OCI-LY7 (cell line): Measurements from ENCODE around the gene EIF4B. TPM values are rescaled to one million over a fixed set of nuclear protein-coding genes. Genes with fewer than 3 reads are reported as not detected.

Experiments
- BruUV-seq: library from RNA; stranded (reverse); fragments of 400-500 nt; replicated peaks from 2 replicates; lab custom pipeline; 2021; lab: Mats Ljungman, UMichigan
- CTCF ChIA-PET: fragments of 300-600 bp; sonication (Branson Sonifier 250); formaldehyde crosslinking; loops from one replicate; lab custom pipeline; 2022; ENCODE audit warnings: antibody characterized with exemption; ENCODE audit not compliant: unreplicated experiment; lab: Charles Lee
- POLR2A ChIA-PET: fragments of 300-600 bp; sonication (Branson Sonifier 250); formaldehyde crosslinking; loops from one replicate; lab custom pipeline; 2022; ENCODE audit warnings: antibody characterized with exemption; lab: Charles Lee
- DNase-seq: peaks from one replicate; pipeline ENCODE4 v3.0.0-alpha.2; 2015; ENCODE audit warnings: low spot score
- H2AFZ ChIP-seq: fragments of 200-600 bp; sonication (generic), shearing (Covaris generic); 2 replicates; pipeline ENCODE4 v1.6.1; 2014; ENCODE audit warnings: mild to moderate bottlenecking, antibody characterized with exemption, low read length, moderate library complexity
- H3K27ac ChIP-seq: fragments of 200-600 bp; sonication (generic); 2 replicates; pipeline ENCODE4 v1.5.1; 2014; ENCODE audit warnings: mixed run types, low read depth, mild to moderate bottlenecking, moderate library complexity, low read length, inconsistent platforms; ENCODE audit not compliant: poor library complexity, severe bottlenecking
- H3K36me3 ChIP-seq: fragments of 200-600 bp; sonication (generic); 2 replicates; pipeline ENCODE4 v1.6.1; 2014; ENCODE audit warnings: mild to moderate bottlenecking, antibody characterized with exemption, low read length, moderate library complexity, mixed read lengths; ENCODE audit not compliant: insufficient read depth
- H3K4me1 ChIP-seq: fragments of 200-600 bp; sonication (generic); 2 replicates; pipeline ENCODE4 v1.5.1; 2014; ENCODE audit warnings: mild to moderate bottlenecking, low read length; ENCODE audit not compliant: insufficient read depth, poor library complexity, severe bottlenecking
- H3K4me2 ChIP-seq: fragments of 200-600 bp; sonication (generic); 2 replicates; pipeline ENCODE4 v1.6.1; 2014; ENCODE audit warnings: mild to moderate bottlenecking, low read length
- H3K4me3 ChIP-seq: fragments of 200-600 bp; sonication (generic); 2 replicates; pipeline ENCODE4 v1.5.1; 2014; ENCODE audit warnings: mild to moderate bottlenecking, low read depth, low read length; ENCODE audit not compliant: poor library complexity, severe bottlenecking
- H3K79me2 ChIP-seq: fragments of 200-600 bp; sonication (generic); 2 replicates; pipeline ENCODE4 v1.6.1; 2016; ENCODE audit warnings: low read depth, mild to moderate bottlenecking, low read length, moderate library complexity, mixed read lengths; ENCODE audit not compliant: insufficient read depth
- H3K9me2 ChIP-seq: fragments of 200-600 bp; sonication (generic); 2 replicates; pipeline ENCODE4 v1.6.1; 2016; ENCODE audit warnings: mild to moderate bottlenecking, low read length, mixed read lengths; ENCODE audit not compliant: insufficient read depth
- H3K9me3 ChIP-seq: fragments of 200-600 bp; sonication (generic); 2 replicates; pipeline ENCODE4 v1.6.1; 2014; ENCODE audit warnings: mild to moderate bottlenecking, mixed run types, low read length, mixed read lengths
- H4K20me1 ChIP-seq: fragments of 200-600 bp; sonication (generic); 2 replicates; pipeline ENCODE4 v1.6.1; 2014; ENCODE audit warnings: mild to moderate bottlenecking, antibody characterized with exemption, low read length, moderate library complexity, mixed read lengths; ENCODE audit not compliant: insufficient read depth
- EZH2phosphoT487 ChIP-seq: fragments of 200-600 bp; sonication (generic); IDR thresholded peaks from 2 replicates; pipeline ENCODE4 v1.6.1; 2018; ENCODE audit warnings: low read depth, borderline replicate concordance, mild to moderate bottlenecking, mixed run types, antibody characterized with exemption, low read length, moderate library complexity, mixed read lengths
- intact Hi-C: fragments of 100-400 bp; cut with micrococcal nuclease; formaldehyde crosslinking; loops from one replicate; pipeline ENCODE4 v1.10.0; 2022; ENCODE audit not compliant: unreplicated experiment
- total RNA-seq, 2 experiments: library from RNA; depleted of rRNA in 1 of 2; stranded (reverse); fragments of >200 nt in 1 of 2; shearing (Covaris generic) in 1 of 2; gene quantifications; 2 replicates each; pipeline ENCODE4 v1.2.3, GENCODE V29; 2014 to 2022
- TF ChIP-seq, protein P1 (sequence below): fragments of 200-600 bp; sonication (generic); conservative IDR thresholded peaks from 2 replicates; pipeline ENCODE4 v1.5.1; 2014; ENCODE audit warnings: mild to moderate bottlenecking, antibody characterized with exemption, low read length, moderate library complexity, mixed read lengths

Gene EIF4B
- total RNA-seq, 2 experiments from 2014 or later = 645 to 745 TPM

DNA sequence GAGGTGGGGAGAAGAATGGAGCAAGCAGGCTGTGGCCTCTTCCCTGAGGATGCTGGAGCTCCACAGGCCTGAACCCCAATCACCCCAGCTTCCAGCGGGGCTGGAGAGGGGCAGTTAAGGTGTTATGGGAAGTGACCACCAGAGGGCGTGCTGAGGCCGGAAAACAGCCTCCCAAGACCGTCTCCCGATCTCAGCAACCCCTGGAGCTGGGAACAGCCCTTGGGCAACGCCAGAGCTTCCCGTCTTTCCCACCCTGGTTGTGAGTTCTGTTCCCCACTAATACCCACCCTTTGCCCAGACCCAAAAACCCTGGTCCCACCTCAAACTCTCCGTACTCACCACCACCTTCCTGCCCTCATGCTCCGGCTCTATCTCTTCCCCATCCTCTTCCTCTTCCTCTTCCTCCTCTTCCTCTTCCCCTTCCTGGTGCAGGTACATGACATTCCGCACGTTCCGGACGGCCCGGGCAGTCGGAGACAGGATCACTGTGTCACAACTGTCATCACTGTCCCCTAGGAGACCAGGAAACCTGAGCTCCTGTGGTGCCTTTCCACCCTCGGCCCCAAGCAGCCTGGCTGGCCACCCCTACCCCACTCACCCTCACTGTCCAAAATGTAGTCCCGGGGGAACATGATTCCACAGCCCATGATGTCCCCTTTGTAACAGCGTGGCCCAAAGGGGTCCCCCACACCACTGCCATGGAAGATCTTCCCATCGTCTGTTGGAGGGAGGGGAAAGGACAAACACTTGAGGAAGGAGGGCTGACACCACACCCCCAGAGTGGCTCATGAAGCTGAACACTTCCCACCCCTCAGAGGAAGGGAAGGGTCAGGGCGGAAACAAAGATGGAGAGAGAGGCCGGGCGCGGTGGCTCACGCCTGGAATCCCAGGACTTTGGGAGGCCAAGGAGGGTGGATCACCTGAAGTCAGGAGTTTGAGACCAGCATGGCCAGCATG lies 60.0 kb downstream of the EIF4B start:
- intact Hi-C loops = loop anchor here (1.0 kb wide), 1 partner anchor 33 kb away; no protein-coding TSS in a partner anchor
- Histone ChIP-seq H4K20me1 (no peaks in the 10 kb centered on the region), H3K9me2 (no peaks in the 10 kb centered on the region), H3K4me2 (no peak overlapping the region), H3K9me3 (no peaks in the 10 kb centered on the region), H3K27ac (no peak overlapping the region), H3K79me2 (no peaks in the 10 kb centered on the region), H3K36me3 (peaks cover 17% of the 10 kb centered on the region; the same call in 1 of the 2 replicates), H2AFZ (no peak overlapping the region), H3K4me1 (no peaks in the 10 kb centered on the region), H3K4me3 (no peak overlapping the region)
- BruUV-seq = no TSS peak
- TF ChIP-seq, protein P1, sequence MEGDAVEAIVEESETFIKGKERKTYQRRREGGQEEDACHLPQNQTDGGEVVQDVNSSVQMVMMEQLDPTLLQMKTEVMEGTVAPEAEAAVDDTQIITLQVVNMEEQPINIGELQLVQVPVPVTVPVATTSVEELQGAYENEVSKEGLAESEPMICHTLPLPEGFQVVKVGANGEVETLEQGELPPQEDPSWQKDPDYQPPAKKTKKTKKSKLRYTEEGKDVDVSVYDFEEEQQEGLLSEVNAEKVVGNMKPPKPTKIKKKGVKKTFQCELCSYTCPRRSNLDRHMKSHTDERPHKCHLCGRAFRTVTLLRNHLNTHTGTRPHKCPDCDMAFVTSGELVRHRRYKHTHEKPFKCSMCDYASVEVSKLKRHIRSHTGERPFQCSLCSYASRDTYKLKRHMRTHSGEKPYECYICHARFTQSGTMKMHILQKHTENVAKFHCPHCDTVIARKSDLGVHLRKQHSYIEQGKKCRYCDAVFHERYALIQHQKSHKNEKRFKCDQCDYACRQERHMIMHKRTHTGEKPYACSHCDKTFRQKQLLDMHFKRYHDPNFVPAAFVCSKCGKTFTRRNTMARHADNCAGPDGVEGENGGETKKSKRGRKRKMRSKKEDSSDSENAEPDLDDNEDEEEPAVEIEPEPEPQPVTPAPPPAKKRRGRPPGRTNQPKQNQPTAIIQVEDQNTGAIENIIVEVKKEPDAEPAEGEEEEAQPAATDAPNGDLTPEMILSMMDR = peak; percentile 93
- TF ChIP-seq EZH2phosphoT487 = no peak
- DNase-seq = peak; percentile 63
- POLR2A ChIA-PET = interaction anchor here (0.6 to 2.9 kb wide), 6 partner anchors 14 to 52 kb away, joined by 3 to 12 read pairs (median 3); partner anchors contain the start of genes SOAT2 and SPRYD3
- CTCF ChIA-PET = interaction anchor here (0.6 to 2.1 kb wide), 8 partner anchors 9 to 134 kb away, joined by 3 to 13 read pairs (median 6); partner anchors contain the start of genes IGFBP6 and SPRYD3

DNA sequence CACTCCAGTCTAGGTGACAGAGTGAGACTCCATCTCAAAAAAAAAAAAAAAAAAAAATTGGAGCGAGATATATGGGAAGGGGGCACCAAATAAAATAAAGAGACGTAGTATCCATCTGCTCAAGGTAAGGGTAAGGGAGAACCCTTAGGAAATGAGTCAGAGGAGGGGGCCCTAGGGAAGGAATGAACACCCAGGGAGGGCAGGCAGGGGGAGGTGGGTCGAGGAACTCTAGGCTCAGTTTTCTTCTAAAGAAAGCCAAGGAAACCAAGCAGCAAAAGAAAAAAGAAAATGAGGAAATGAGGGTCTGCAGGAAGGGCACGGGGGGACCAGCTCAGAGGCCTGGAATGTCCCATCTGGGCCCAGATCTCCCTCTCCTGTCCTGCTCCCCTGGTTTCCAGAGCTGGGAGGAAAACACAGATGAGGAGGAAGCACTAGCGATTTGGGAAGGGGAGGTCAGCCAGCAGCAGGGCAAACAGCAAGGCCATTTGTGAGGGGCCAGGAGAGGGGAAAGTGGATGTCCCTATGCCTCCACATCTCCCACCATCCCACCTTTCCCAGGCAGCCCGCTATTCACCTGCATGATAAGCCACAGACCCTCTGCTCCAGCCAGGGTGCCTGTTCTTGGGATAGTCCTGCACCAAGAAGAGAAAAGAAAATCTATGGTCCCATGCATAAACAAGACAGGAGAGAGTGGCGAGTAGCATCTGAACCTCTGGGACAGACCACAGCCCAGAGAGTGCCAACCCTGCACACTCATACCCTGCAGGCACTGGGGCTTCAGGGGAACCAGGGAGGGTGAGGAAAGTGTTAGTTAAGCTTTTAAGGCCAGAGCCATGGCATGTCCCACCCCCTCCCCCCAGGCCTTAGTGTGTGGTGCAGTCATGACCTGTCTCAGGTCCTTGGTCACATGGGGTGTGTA lies 61.1 kb downstream of the EIF4B start:
- Histone ChIP-seq H3K4me2 (no peak overlapping the region), H3K4me3 (no peak overlapping the region), H2AFZ (no peak overlapping the region), H3K79me2 (no peaks in the 10 kb centered on the region), H3K36me3 (peaks cover 24% of the 10 kb centered on the region; the same call in 1 of the 2 replicates), H3K9me2 (no peaks in the 10 kb centered on the region), H3K27ac (no peak overlapping the region), H4K20me1 (no peaks in the 10 kb centered on the region), H3K9me3 (no peaks in the 10 kb centered on the region), H3K4me1 (no peaks in the 10 kb centered on the region)
- CTCF ChIA-PET = interaction anchor here (0.6 to 2.1 kb wide), 6 partner anchors 14 to 192 kb away, joined by 3 to 13 read pairs (median 3); no protein-coding TSS in a partner anchor
- intact Hi-C loops = no loop called here
- BruUV-seq = no TSS peak
- POLR2A ChIA-PET = interaction anchor here (0.6 to 1.0 kb wide), 2 partner anchors 35 to 1127 kb away, joined by 3 read pairs; no protein-coding TSS in a partner anchor
- no peak for TF ChIP-seq EZH2phosphoT487
- TF ChIP-seq, protein P1 = no peak
- no peak for DNase-seq
